Measurements from ENCODE around the gene ADAMTS14. TPM values are rescaled to one million over a fixed set of nuclear protein-coding genes. Genes with fewer than 3 reads are reported as not detected.

ADAMTS14 gene
- total RNA-seq, 2 donors from 2014 or later = 0.44 to 0.79 TPM

GRCh38 chr10:70693619-70694335 is 21.5 kb downstream of the ADAMTS14 start:
- TF ChIP-seq, protein P1, sequence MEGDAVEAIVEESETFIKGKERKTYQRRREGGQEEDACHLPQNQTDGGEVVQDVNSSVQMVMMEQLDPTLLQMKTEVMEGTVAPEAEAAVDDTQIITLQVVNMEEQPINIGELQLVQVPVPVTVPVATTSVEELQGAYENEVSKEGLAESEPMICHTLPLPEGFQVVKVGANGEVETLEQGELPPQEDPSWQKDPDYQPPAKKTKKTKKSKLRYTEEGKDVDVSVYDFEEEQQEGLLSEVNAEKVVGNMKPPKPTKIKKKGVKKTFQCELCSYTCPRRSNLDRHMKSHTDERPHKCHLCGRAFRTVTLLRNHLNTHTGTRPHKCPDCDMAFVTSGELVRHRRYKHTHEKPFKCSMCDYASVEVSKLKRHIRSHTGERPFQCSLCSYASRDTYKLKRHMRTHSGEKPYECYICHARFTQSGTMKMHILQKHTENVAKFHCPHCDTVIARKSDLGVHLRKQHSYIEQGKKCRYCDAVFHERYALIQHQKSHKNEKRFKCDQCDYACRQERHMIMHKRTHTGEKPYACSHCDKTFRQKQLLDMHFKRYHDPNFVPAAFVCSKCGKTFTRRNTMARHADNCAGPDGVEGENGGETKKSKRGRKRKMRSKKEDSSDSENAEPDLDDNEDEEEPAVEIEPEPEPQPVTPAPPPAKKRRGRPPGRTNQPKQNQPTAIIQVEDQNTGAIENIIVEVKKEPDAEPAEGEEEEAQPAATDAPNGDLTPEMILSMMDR (conservative IDR thresholded peaks at IDR 0.05) = no peak
- Histone ChIP-seq H3K4me3 (ENCODE audit: low read length) (no peak overlapping the region), H3K27ac (ENCODE audit: low read depth, low read length) (no peak overlapping the region), H3K4me1 (ENCODE audit: control insufficient read depth, insufficient read depth, low read length) (no peaks in the 10 kb centered on the region), H3K36me3 (ENCODE audit: control insufficient read depth, insufficient read depth, low read length) (no peaks in the 10 kb centered on the region), H3K9me3 (ENCODE audit: control insufficient read depth, low read length) (no peaks in the 10 kb centered on the region), H3K27me3 (ENCODE audit: control insufficient read depth, insufficient read depth, low read length, poor library complexity, severe bottlenecking) (no peaks in the 10 kb centered on the region), H3K9ac (ENCODE audit: extremely low read depth, low read length, poor library complexity, severe bottlenecking) (no peak overlapping the region)
- H3K27me3 Mint-ChIP-seq (ENCODE audit: insufficient read depth) = no peaks in the 10 kb centered on the region
- H3K9me3 Mint-ChIP-seq = peaks cover 16% of the 10 kb centered on the region
- peaks cover 7% of the 10 kb centered on the region for H3K4me1 Mint-ChIP-seq
- H3K27ac Mint-ChIP-seq = no peak overlapping the region
- H3K4me3 Mint-ChIP-seq = no peak overlapping the region
- 95 to 96% methylated on average over 16 to 19 of the region's 19 CpGs for WGBS, 2 experiments (ENCODE audit: insufficient coverage in 1 of 2, insufficient read length in 1 of 2)
- DNase-seq = no peak
- no peaks in the 10 kb centered on the region for H3K36me3 Mint-ChIP-seq (ENCODE audit: low read depth)

DNA sequence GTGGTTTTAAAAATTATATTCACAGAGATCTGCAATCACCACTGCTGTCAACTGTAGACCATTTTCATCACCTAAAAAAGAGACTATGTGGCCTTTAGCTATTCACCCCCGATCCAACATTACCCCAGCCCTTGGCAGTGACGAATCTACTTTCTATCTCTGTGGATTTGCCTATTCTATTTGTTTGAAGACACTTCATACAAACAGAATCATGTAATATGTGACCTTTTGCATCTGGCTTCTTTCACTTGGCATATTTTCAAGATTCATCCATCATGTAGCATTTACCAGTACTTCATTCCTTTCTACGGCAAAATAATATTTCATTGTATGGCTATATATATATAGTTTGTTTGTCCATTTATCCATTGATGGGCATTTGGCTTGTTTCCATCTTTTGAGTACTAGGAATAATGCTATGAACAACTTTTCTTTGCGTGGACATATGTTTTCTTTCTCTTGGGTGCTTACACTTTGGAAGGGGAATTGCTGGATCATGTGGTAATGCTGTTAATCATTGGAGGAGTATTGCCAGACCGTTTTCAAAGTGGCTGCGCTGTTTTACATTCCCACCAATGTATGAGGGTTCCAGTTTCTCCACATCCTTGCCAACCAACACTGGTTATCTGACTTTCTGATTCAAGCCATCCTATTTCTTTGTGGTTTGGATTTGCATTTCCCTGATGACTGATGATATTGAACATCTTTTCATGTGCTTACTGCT is 22.3 kb downstream of the ADAMTS14 start:
- H3K4me1 Mint-ChIP-seq = peaks cover 10% of the 10 kb centered on the region
- 85 to 88% methylated on average over 5 of the region's 6 CpGs for WGBS, 2 experiments (ENCODE audit: insufficient coverage in 1 of 2, insufficient read length in 1 of 2)
- Histone ChIP-seq H3K4me3 (ENCODE audit: low read length) (no peak overlapping the region), H3K27me3 (ENCODE audit: control insufficient read depth, insufficient read depth, low read length, poor library complexity, severe bottlenecking) (no peaks in the 10 kb centered on the region), H3K27ac (ENCODE audit: low read depth, low read length) (no peak overlapping the region), H3K9me3 (ENCODE audit: control insufficient read depth, low read length) (no peaks in the 10 kb centered on the region), H3K4me1 (ENCODE audit: control insufficient read depth, insufficient read depth, low read length) (no peaks in the 10 kb centered on the region), H3K36me3 (ENCODE audit: control insufficient read depth, insufficient read depth, low read length) (no peaks in the 10 kb centered on the region), H3K9ac (ENCODE audit: extremely low read depth, low read length, poor library complexity, severe bottlenecking) (no peak overlapping the region)
- no peaks in the 10 kb centered on the region for H3K27me3 Mint-ChIP-seq (ENCODE audit: insufficient read depth)
- TF ChIP-seq, protein P1 (conservative IDR thresholded peaks at IDR 0.05) = no peak
- H3K9me3 Mint-ChIP-seq = peaks cover 10% of the 10 kb centered on the region
- no peaks in the 10 kb centered on the region for H3K36me3 Mint-ChIP-seq (ENCODE audit: low read depth)
- no peak for DNase-seq
- no peak overlapping the region for H3K27ac Mint-ChIP-seq
- H3K4me3 Mint-ChIP-seq = no peak overlapping the region

DNA sequence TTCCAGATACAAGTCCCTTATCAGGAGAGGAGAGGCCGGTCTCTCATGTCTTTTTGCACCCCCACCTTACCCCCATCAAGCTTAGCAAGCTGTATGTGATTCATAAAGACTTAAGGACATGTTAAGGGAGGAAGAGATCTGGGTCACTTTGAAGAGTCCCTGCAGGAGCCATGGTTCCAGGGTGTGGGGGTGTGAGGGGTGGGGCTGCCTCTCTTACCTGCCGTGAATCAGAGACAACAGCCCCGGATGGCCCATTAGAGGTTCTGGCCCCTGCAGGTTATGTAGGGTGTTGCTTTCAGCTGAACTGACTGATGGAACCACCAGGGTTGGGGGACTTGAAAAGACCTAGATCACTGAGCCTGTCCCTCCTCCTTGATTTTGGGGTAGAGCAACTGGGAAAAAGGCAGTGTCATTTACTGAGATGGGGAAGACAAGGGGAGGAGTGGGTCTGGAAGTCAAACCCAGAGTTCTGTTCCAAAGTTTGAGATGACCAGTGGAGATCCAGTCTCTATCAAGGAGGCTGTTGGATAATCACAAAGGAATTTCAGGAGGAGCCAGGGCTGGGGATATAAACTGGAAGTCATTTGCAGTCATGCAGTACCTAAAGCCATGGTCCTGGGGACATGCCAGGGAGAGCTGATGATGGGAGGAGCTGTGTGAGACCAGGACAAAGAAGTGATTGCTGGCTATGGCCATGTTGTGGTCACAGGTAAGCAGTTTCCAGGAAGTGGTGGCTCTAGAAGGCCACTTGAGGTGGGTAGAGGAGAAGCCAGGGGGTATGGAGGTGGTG is 23.1 kb downstream of the ADAMTS14 start:
- 84 to 100% methylated on average over 1 to 2 of the region's 3 CpGs for WGBS, 2 experiments (ENCODE audit: insufficient coverage in 1 of 2, insufficient read length in 1 of 2)
- no peak overlapping the region for H3K27ac ChIP-seq (ENCODE audit: low read depth, low read length)
- no peak overlapping the region for H3K9ac ChIP-seq (ENCODE audit: extremely low read depth, low read length, poor library complexity, severe bottlenecking)
- peaks cover 8% of the 10 kb centered on the region for H3K9me3 Mint-ChIP-seq
- TF ChIP-seq, protein P1 (conservative IDR thresholded peaks at IDR 0.05) = peak; percentile 37
- H3K36me3 Mint-ChIP-seq (ENCODE audit: low read depth) = no peaks in the 10 kb centered on the region
- H3K4me3 ChIP-seq (ENCODE audit: low read length) = no peak overlapping the region
- no peaks in the 10 kb centered on the region for H3K36me3 ChIP-seq (ENCODE audit: control insufficient read depth, insufficient read depth, low read length)
- no peaks in the 10 kb centered on the region for H3K27me3 ChIP-seq (ENCODE audit: control insufficient read depth, insufficient read depth, low read length, poor library complexity, severe bottlenecking)
- H3K27ac Mint-ChIP-seq = no peak overlapping the region
- H3K4me1 ChIP-seq (ENCODE audit: control insufficient read depth, insufficient read depth, low read length) = no peaks in the 10 kb centered on the region
- no peak overlapping the region for H3K4me3 Mint-ChIP-seq
- H3K27me3 Mint-ChIP-seq (ENCODE audit: insufficient read depth) = no peaks in the 10 kb centered on the region
- DNase-seq = no peak
- peaks cover 12% of the 10 kb centered on the region for H3K4me1 Mint-ChIP-seq
- no peaks in the 10 kb centered on the region for H3K9me3 ChIP-seq (ENCODE audit: control insufficient read depth, low read length)

Data from endodermal cell (in vitro differentiated cells).